ENCODE measurements around the gene OTOGL.
A peak's percentile ranks its signal among the peaks of the same experiment; 100 is the strongest.

OTOGL gene

DNA sequence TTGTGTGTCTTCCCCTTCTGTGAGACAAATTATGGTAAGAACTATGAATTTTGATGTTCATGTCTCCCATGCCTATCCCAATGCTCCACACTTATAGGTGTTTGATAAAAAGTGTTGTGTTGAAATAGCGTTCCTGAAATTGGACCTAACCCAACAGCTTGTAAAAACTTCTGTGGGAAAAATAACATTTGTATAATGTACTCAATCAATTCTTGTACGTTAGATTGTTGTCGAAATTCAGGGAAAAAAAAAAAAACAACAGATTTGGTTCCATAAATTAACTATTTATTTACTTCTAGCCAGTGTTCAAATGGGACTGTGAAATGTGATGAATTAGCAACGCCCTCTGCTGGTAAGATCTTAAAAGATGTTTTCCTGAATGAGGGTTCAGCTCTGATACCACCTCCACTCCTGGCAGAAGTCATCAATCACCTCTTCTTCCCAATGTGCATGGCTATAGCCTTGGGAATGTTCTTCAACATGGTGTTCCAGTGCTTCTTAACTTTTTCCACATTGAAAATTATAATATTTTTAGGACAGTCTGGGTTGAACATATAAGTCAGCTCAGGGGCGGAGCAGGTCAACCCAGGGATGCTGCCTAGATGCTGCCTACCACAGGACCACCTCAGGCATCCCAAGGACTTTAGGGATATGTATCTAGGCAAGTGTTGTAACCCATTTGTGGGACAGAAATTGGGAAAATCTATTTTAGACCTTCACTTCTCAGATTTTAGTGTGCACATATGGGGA, 170.6 kb downstream of the OTOGL start:
- H4K20me1 ChIP-seq (ENCODE audit: insufficient read depth, low read length, poor library complexity, severe bottlenecking), result no peaks in the 10 kb centered on the region
- no peaks in the 10 kb centered on the region for H3K36me3 ChIP-seq (ENCODE audit: insufficient read depth, low read length)
- no peak overlapping the region for H2AFZ ChIP-seq (ENCODE audit: low read length)
- H3K9me3 ChIP-seq (ENCODE audit: insufficient read depth, low read depth, low read length), result no peaks in the 10 kb centered on the region
- H3K27me3 ChIP-seq (ENCODE audit: insufficient read depth, low read length, poor library complexity, severe bottlenecking), result no peaks in the 10 kb centered on the region
- no peaks in the 10 kb centered on the region for H3K4me1 ChIP-seq (ENCODE audit: insufficient read depth, low read length, poor library complexity, severe bottlenecking)
- TF ChIP-seq, protein P1, sequence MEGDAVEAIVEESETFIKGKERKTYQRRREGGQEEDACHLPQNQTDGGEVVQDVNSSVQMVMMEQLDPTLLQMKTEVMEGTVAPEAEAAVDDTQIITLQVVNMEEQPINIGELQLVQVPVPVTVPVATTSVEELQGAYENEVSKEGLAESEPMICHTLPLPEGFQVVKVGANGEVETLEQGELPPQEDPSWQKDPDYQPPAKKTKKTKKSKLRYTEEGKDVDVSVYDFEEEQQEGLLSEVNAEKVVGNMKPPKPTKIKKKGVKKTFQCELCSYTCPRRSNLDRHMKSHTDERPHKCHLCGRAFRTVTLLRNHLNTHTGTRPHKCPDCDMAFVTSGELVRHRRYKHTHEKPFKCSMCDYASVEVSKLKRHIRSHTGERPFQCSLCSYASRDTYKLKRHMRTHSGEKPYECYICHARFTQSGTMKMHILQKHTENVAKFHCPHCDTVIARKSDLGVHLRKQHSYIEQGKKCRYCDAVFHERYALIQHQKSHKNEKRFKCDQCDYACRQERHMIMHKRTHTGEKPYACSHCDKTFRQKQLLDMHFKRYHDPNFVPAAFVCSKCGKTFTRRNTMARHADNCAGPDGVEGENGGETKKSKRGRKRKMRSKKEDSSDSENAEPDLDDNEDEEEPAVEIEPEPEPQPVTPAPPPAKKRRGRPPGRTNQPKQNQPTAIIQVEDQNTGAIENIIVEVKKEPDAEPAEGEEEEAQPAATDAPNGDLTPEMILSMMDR (conservative IDR thresholded peaks at IDR 0.05; ENCODE audit: low read length), result peak; percentile 80
- TF ChIP-seq EZH2phosphoT487 (IDR thresholded peaks at IDR 0.05; ENCODE audit: borderline replicate concordance), result no peak
- no peaks in the 10 kb centered on the region for H3K9me2 ChIP-seq (replicated peaks; ENCODE audit: low read depth, low read length)
- no peak overlapping the region for H3K4me2 ChIP-seq (ENCODE audit: low read depth, low read length, poor library complexity, severe bottlenecking)
- H3K4me3 ChIP-seq (ENCODE audit: low read length, poor library complexity, severe bottlenecking), result no peak overlapping the region
- no peak overlapping the region for H3K9ac ChIP-seq (ENCODE audit: low read depth, low read length, poor library complexity, severe bottlenecking)
- H3F3A ChIP-seq (ENCODE audit: low read depth), result no peaks in the 10 kb centered on the region
- H3K79me2 ChIP-seq (ENCODE audit: insufficient read depth, low read length), result no peaks in the 10 kb centered on the region

DNA sequence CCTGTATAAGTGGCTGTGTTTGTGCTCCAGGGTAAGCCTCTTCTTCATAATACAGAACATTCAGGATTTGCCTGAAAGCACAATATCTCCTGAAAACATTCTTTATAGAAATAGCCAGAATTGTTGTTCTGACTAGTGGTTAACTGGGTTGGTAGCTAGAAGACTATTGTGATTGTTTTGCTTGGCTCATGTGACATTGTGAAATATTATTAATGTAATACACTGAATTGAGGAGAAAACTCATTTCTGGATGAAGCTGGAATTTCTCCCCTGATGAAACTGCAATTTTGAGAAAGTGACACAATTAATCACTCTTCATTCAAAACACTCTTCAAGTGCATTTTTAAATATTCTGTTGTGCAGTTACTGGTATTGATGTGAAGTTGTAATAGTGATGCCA, 172.4 kb downstream of the OTOGL start:
- no peaks in the 10 kb centered on the region for H3K36me3 ChIP-seq (ENCODE audit: insufficient read depth, low read length)
- H3K4me3 ChIP-seq (ENCODE audit: low read length, poor library complexity, severe bottlenecking), result no peak overlapping the region
- H3K4me2 ChIP-seq (ENCODE audit: low read depth, low read length, poor library complexity, severe bottlenecking), result no peak overlapping the region
- no peak overlapping the region for H3K9ac ChIP-seq (ENCODE audit: low read depth, low read length, poor library complexity, severe bottlenecking)
- no peak overlapping the region for H2AFZ ChIP-seq (ENCODE audit: low read length)
- H3K79me2 ChIP-seq (ENCODE audit: insufficient read depth, low read length), result no peaks in the 10 kb centered on the region
- H3K9me2 ChIP-seq (replicated peaks; ENCODE audit: low read depth, low read length), result no peaks in the 10 kb centered on the region
- H3F3A ChIP-seq (ENCODE audit: low read depth), result no peaks in the 10 kb centered on the region
- H3K4me1 ChIP-seq (ENCODE audit: insufficient read depth, low read length, poor library complexity, severe bottlenecking), result no peaks in the 10 kb centered on the region
- no peaks in the 10 kb centered on the region for H3K27me3 ChIP-seq (ENCODE audit: insufficient read depth, low read length, poor library complexity, severe bottlenecking)
- H3K9me3 ChIP-seq (ENCODE audit: insufficient read depth, low read depth, low read length), result no peaks in the 10 kb centered on the region
- no peak for TF ChIP-seq EZH2phosphoT487 (IDR thresholded peaks at IDR 0.05; ENCODE audit: borderline replicate concordance)
- TF ChIP-seq, protein P1 (conservative IDR thresholded peaks at IDR 0.05; ENCODE audit: low read length), result no peak
- no peaks in the 10 kb centered on the region for H4K20me1 ChIP-seq (ENCODE audit: insufficient read depth, low read length, poor library complexity, severe bottlenecking)

DNA sequence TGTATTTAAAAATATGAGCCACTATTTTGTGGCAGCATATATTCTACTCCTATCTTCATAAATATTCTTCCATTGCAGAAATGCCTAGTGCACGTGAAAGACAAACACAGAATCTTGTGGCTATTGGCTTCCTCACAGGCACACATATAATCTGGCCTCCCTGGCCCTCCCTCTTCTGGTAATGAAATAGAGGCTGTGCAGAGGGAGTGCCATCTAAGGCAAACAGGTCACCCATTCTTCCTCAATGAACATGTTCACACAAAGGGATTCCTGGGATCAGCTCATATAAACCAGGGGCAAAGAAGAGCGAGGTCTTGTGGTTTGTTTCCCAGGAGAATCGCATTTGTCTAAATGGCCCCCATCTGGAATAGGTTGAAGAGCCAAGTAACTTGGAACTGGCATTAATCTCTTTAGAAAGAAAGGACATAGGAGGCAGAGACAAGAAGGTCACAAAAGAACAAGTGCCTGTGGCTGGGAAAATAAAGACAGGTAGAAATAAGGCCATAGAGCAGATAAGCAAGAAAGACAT, 173.1 kb downstream of the OTOGL start:
- Histone ChIP-seq H3K4me3 (ENCODE audit: low read length, poor library complexity, severe bottlenecking) (no peak overlapping the region), H3K4me1 (ENCODE audit: insufficient read depth, low read length, poor library complexity, severe bottlenecking) (no peaks in the 10 kb centered on the region), H3K9me3 (ENCODE audit: insufficient read depth, low read depth, low read length) (no peaks in the 10 kb centered on the region), H3K9ac (ENCODE audit: low read depth, low read length, poor library complexity, severe bottlenecking) (no peak overlapping the region), H3K79me2 (ENCODE audit: insufficient read depth, low read length) (no peaks in the 10 kb centered on the region), H4K20me1 (ENCODE audit: insufficient read depth, low read length, poor library complexity, severe bottlenecking) (no peaks in the 10 kb centered on the region), H3K27me3 (ENCODE audit: insufficient read depth, low read length, poor library complexity, severe bottlenecking) (no peaks in the 10 kb centered on the region), H3K9me2 (replicated peaks; ENCODE audit: low read depth, low read length) (no peaks in the 10 kb centered on the region), H3F3A (ENCODE audit: low read depth) (no peaks in the 10 kb centered on the region), H2AFZ (ENCODE audit: low read length) (no peak overlapping the region), H3K36me3 (ENCODE audit: insufficient read depth, low read length) (no peaks in the 10 kb centered on the region), H3K4me2 (ENCODE audit: low read depth, low read length, poor library complexity, severe bottlenecking) (no peak overlapping the region)
- TF ChIP-seq EZH2phosphoT487 (IDR thresholded peaks at IDR 0.05; ENCODE audit: borderline replicate concordance), result no peak
- TF ChIP-seq, protein P1 (conservative IDR thresholded peaks at IDR 0.05; ENCODE audit: low read length), result no peak
